OCI-LY3 (cell line): ENCODE data around the gene ATP5MG.

Experiments used
- CTCF ChIP-seq: fragments of 200-600, 300-600 bp; sonication (generic); IDR thresholded peaks from 2 replicates; pipeline ENCODE4 v1.5.1; 2014; ENCODE audit warnings: antibody characterized with exemption, low read length, low read depth
- EZH2phosphoT487 ChIP-seq: fragments of 200-600 bp; shearing (Covaris generic); IDR thresholded peaks from 2 replicates; pipeline ENCODE4 v1.6.1; 2018; ENCODE audit warnings: antibody characterized with exemption, mixed run types, low read depth

- TF ChIP-seq CTCF (no peak), EZH2phosphoT487 (no peak)
These were observed 629 bp downstream of the ATP5MG start for GRCh38 chr11:118401880-118402590.
